C4-2B (cell line): ENCODE data around the gene IL7R.
"Not testable (repeated sequence)": the region's sequence is repeated elsewhere in the genome, so short reads cannot be mapped to it uniquely, and the experiment has no call there.

Experiments
- H3K27ac ChIP-seq: fragments of 450-650 bp; 2 replicates; pipeline ENCODE4 v1.5.1; 2017
- CTCF ChIP-seq: fragments of 450-650 bp; conservative IDR thresholded peaks from 2 replicates; pipeline ENCODE4 v1.5.1; 2017; ENCODE audit warnings: mild to moderate bottlenecking
- ZFX ChIP-seq: fragments of 450-650 bp; IDR thresholded peaks from 2 replicates; pipeline ENCODE4 v1.6.1; 2017

Gene IL7R

GRCh38 chr5:35842856-35843255 is 13.8 kb upstream of the IL7R start:
- TF ChIP-seq CTCF: no peak
- no peak for TF ChIP-seq ZFX

GRCh38 chr5:35845508-35845907 is 11.2 kb upstream of the IL7R start:
- H3K27ac ChIP-seq: not testable (repeated sequence)

More at GRCh38 chr5:35842856-35843255, 13.8 kb upstream of the IL7R start:
- H3K27ac ChIP-seq: no peak overlapping the region

- no peak overlapping the region for H3K27ac ChIP-seq
- no peak for TF ChIP-seq ZFX
- TF ChIP-seq CTCF: no peak
These were observed 9.2 kb upstream of the IL7R start for GRCh38 chr5:35847491-35847890.

GRCh38 chr5:35847961-35848360 is 8.7 kb upstream of the IL7R start:
- TF ChIP-seq CTCF (no peak), ZFX (no peak)
- H3K27ac ChIP-seq: no peak overlapping the region

- TF ChIP-seq CTCF (no peak), ZFX (no peak)
These were observed 6.8 kb upstream of the IL7R start for GRCh38 chr5:35849860-35850259.

GRCh38 chr5:35850967-35851680 is 5.6 kb upstream of the IL7R start:
- TF ChIP-seq CTCF: no peak
- TF ChIP-seq ZFX: no peak
- H3K27ac ChIP-seq: no peak overlapping the region

More at GRCh38 chr5:35849860-35850259, 6.8 kb upstream of the IL7R start:
- H3K27ac ChIP-seq: no peak overlapping the region

- TF ChIP-seq ZFX (no peak), CTCF (no peak)
- H3K27ac ChIP-seq: no peak overlapping the region
These were observed 4.5 kb upstream of the IL7R start for GRCh38 chr5:35852084-35852734.
